CD14-positive monocyte (primary cell): Measurements from ENCODE around the gene ABCB1. TPM values are rescaled to one million over a fixed set of nuclear protein-coding genes. Genes with fewer than 3 reads are reported as not detected.

Experiments used
- DNase-seq, 3 donors: peaks; one replicate each; pipeline ENCODE4 v3.0.0-alpha.2; 2011 to 2022
- H2AFZ ChIP-seq: 2 replicates; pipeline ENCODE4 v1.6.0; 2012; ENCODE audit warnings: mild to moderate bottlenecking, low read depth, low read length, inconsistent platforms; ENCODE audit not compliant: insufficient read depth, poor library complexity, severe bottlenecking
- H3K27ac ChIP-seq, 2 donors: 1 replicate in 1 of 2; 2 replicates in 1 of 2; pipeline ENCODE4 v1.5.1; 2012 to 2013; ENCODE audit warnings: low read length in 2 of 2, control low read depth in 1 of 2, inconsistent platforms in 1 of 2, low read depth in 1 of 2, mild to moderate bottlenecking in 1 of 2
- H3K27me3 ChIP-seq, 2 donors: one replicate each; pipeline versions ENCODE4 v1.6.0 to v1.6.1; 2011 to 2013; ENCODE audit warnings: low read length in 2 of 2; ENCODE audit not compliant: control insufficient read depth in 2 of 2, insufficient read depth in 2 of 2
- H3K36me3 ChIP-seq, 2 donors: replicated peaks in 1 of 2; 1 replicate in 1 of 2; 2 replicates in 1 of 2; pipeline versions ENCODE4 v1.5.1 to v1.6.1; 2012 to 2013; ENCODE audit warnings: low read length in 2 of 2, control low read depth in 1 of 2, inconsistent platforms in 1 of 2, mild to moderate bottlenecking in 1 of 2; ENCODE audit not compliant: insufficient read depth in 2 of 2, control insufficient read depth in 1 of 2
- H3K4me1 ChIP-seq, 2 donors: 1 replicate in 1 of 2; 2 replicates in 1 of 2; pipeline versions ENCODE4 v1.5.1 to v1.6.1; 2012 to 2013; ENCODE audit warnings: low read length in 2 of 2, control low read depth in 1 of 2, inconsistent platforms in 1 of 2, mild to moderate bottlenecking in 1 of 2, moderate library complexity in 1 of 2; ENCODE audit not compliant: insufficient read depth in 2 of 2, control insufficient read depth in 1 of 2
- H3K4me2 ChIP-seq: replicated peaks from 2 replicates; pipeline ENCODE3; 2012; ENCODE audit warnings: low read length, moderate library complexity, mild to moderate bottlenecking; ENCODE audit not compliant: poor library complexity, severe bottlenecking; ENCODE audit errors: extremely low read depth
- H3K4me3 ChIP-seq, 3 experiments: fragments of 200-600 bp in 1 of 3; sonication (generic) in 1 of 3; replicated peaks in 1 of 3; 1 replicate in 2 of 3; 2 replicates in 1 of 3; pipeline ENCODE4 v1.5.1; 2011 to 2013; ENCODE audit warnings: low read length in 3 of 3, mild to moderate bottlenecking in 3 of 3, control low read depth in 2 of 3, low read depth in 2 of 3, inconsistent platforms in 1 of 3, moderate library complexity in 1 of 3
- H3K79me2 ChIP-seq: 2 replicates; pipeline ENCODE4 v1.6.0; 2012; ENCODE audit warnings: mild to moderate bottlenecking, control low read depth, inconsistent platforms, low read length, moderate library complexity; ENCODE audit not compliant: insufficient read depth
- H3K9ac ChIP-seq: 2 replicates; pipeline ENCODE4 v1.6.0; 2017; ENCODE audit warnings: low read length, mild to moderate bottlenecking; ENCODE audit not compliant: insufficient read depth, poor library complexity, severe bottlenecking
- H3K9me3 ChIP-seq, 2 donors: replicated peaks in 1 of 2; 1 replicate in 1 of 2; 2 replicates in 1 of 2; pipeline versions ENCODE4 v1.5.1 to v1.6.1; 2012 to 2013; ENCODE audit warnings: low read length in 2 of 2, control low read depth in 1 of 2; ENCODE audit not compliant: control insufficient read depth in 1 of 2, insufficient read depth in 1 of 2
- H4K20me1 ChIP-seq: 2 replicates; pipeline ENCODE4 v1.6.0; 2012; ENCODE audit warnings: mild to moderate bottlenecking, low read length, control low read depth, moderate library complexity; ENCODE audit not compliant: insufficient read depth
- H3K27ac Mint-ChIP-seq, 7 donors: one replicate each; pipeline ENCODE4 v1.8.0; 2020; ENCODE audit warnings: mild to moderate bottlenecking in 7 of 7, mixed read lengths in 7 of 7, moderate library complexity in 6 of 7, inconsistent platforms in 2 of 7
- H3K27me3 Mint-ChIP-seq, 3 donors: one replicate each; pipeline ENCODE4 v1.8.0; 2021 to 2022; ENCODE audit warnings: low read depth in 3 of 3, mild to moderate bottlenecking in 3 of 3, mixed read lengths in 3 of 3, moderate library complexity in 3 of 3, inconsistent platforms in 1 of 3
- H3K36me3 Mint-ChIP-seq, 2 donors: one replicate each; pipeline ENCODE4 v1.8.0; 2020; ENCODE audit warnings: mixed read lengths in 2 of 2, inconsistent platforms in 1 of 2, mild to moderate bottlenecking in 1 of 2
- H3K4me1 Mint-ChIP-seq: one replicate; pipeline ENCODE4 v1.8.0; 2020; ENCODE audit warnings: mild to moderate bottlenecking, mixed read lengths
- H3K4me3 Mint-ChIP-seq, 2 donors: one replicate each; pipeline ENCODE4 v1.8.0; 2020; ENCODE audit warnings: mild to moderate bottlenecking in 2 of 2, mixed read lengths in 2 of 2, moderate library complexity in 1 of 2
- H3K9me3 Mint-ChIP-seq, 7 donors: one replicate each; pipeline ENCODE4 v1.8.0; 2020 to 2022; ENCODE audit warnings: mixed read lengths in 7 of 7, mild to moderate bottlenecking in 6 of 7, moderate library complexity in 6 of 7, inconsistent platforms in 2 of 7
- WGBS: methylation state at CpG from one replicate; pipeline ENCODE4 v1.1.5; 2013; ENCODE audit warnings: missing lambda C conversion rate; ENCODE audit not compliant: insufficient coverage; 5-methylcytosine and 5-hydroxymethylcytosine counted together
- intact Hi-C, 2 donors: fragments of 100-400 bp; cut with micrococcal nuclease; formaldehyde crosslinking; loops; one replicate each; pipeline versions ENCODE4 v1.15.0 to v1.15.1; 2023
- polyA plus RNA-seq, 3 donors: library from polyadenylated mRNA; depleted of rRNA in 1 of 3; unstranded in 2 of 3; stranded (reverse) in 1 of 3; fragments of 300-500 nt in 2 of 3; fragments of >200 nt in 1 of 3; fragmentation: Illumina TruSeq in 2 of 3; gene quantifications; 1 replicate in 2 of 3; 2 replicates in 1 of 3; pipeline ENCODE4 v1.2.3, GENCODE V29; 2012 to 2021
- TF ChIP-seq, protein P1 (sequence below): fragments of 200-600 bp; IDR thresholded peaks from one replicate; pipeline ENCODE4 v1.8.0; 2022; ENCODE audit warnings: antibody characterized with exemption, mild to moderate bottlenecking

The ABCB1 gene
- polyA plus RNA-seq, 3 donors: 0.24 TPM; not detected in 2

GRCh38 chr7:87628780-87629569 lies 28.3 kb upstream of the ABCB1 start:
- Histone ChIP-seq H3K79me2 (no peaks in the 10 kb centered on the region), H4K20me1 (no peaks in the 10 kb centered on the region), H2AFZ (peak overlapping the region; percentile 79), H3K27ac (no peak overlapping the region), H3K36me3 (no peaks in the 10 kb centered on the region), H3K4me3 (peak overlapping the region; percentile 45 to 79 (median 46)), H3K9me3 (peaks cover 0 to 6% of the 10 kb centered on the region in 2 donors), H3K4me1 (peaks cover 16 to 19% of the 10 kb centered on the region in 2 donors), H3K27me3 (peaks cover 20 to 38% of the 10 kb centered on the region in 2 donors), H3K4me2 (peak overlapping the region; percentile 94), H3K9ac (peak overlapping the region; percentile 32)
- H3K36me3 Mint-ChIP-seq: peaks cover 0 to 4% of the 10 kb centered on the region in 2 donors
- peak in 2 of 3 donors; percentile 3 to 4 for DNase-seq
- peaks cover 12% of the 10 kb centered on the region for H3K4me1 Mint-ChIP-seq
- TF ChIP-seq, protein P1, sequence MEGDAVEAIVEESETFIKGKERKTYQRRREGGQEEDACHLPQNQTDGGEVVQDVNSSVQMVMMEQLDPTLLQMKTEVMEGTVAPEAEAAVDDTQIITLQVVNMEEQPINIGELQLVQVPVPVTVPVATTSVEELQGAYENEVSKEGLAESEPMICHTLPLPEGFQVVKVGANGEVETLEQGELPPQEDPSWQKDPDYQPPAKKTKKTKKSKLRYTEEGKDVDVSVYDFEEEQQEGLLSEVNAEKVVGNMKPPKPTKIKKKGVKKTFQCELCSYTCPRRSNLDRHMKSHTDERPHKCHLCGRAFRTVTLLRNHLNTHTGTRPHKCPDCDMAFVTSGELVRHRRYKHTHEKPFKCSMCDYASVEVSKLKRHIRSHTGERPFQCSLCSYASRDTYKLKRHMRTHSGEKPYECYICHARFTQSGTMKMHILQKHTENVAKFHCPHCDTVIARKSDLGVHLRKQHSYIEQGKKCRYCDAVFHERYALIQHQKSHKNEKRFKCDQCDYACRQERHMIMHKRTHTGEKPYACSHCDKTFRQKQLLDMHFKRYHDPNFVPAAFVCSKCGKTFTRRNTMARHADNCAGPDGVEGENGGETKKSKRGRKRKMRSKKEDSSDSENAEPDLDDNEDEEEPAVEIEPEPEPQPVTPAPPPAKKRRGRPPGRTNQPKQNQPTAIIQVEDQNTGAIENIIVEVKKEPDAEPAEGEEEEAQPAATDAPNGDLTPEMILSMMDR: no peak
- H3K4me3 Mint-ChIP-seq: peak overlapping the region; percentile 78 to 89
- peaks cover 0 to 9% (median 4%) of the 10 kb centered on the region in 7 donors for H3K9me3 Mint-ChIP-seq
- WGBS: under 1% methylated on average over 31 of the region's 39 CpGs
- peaks cover 23 to 44% (median 29%) of the 10 kb centered on the region in 3 donors for H3K27me3 Mint-ChIP-seq
- H3K27ac Mint-ChIP-seq: no peak overlapping the region
- intact Hi-C loops: no loop called here

DNA sequence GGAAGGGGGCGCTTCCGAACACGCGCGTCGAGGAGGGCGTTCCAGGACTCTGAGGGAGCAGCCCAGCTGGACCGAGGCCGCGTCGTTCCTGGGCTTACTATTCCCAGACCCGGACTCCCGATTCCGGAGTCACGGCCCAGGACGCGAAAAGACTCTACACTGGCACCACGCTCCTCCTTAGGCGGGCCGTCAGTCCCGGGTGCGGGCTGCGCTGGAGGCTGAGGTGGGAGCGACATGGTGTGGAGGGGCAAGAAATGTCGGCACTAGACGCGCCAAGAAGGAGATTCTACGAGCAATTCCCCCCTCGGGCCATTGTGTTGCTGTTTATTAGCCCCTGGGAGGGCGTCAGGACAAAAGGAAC lies 26.9 kb upstream of the ABCB1 start:
- H3K27me3 Mint-ChIP-seq: peaks cover 23 to 45% (median 29%) of the 10 kb centered on the region in 3 donors
- peak overlapping the region; percentile 78 to 89 for H3K4me3 Mint-ChIP-seq
- H3K9me3 Mint-ChIP-seq: peaks cover 0 to 9% (median 4%) of the 10 kb centered on the region in 7 donors
- Histone ChIP-seq H3K4me2 (peak overlapping the region; percentile 94), H2AFZ (peak overlapping the region; percentile 79), H3K9me3 (peaks cover 0 to 6% of the 10 kb centered on the region in 2 donors), H3K27me3 (peaks cover 20 to 38% of the 10 kb centered on the region in 2 donors), H3K9ac (no peak overlapping the region), H4K20me1 (no peaks in the 10 kb centered on the region), H3K4me3 (peak overlapping the region; percentile 45 to 79 (median 46)), H3K27ac (no peak overlapping the region), H3K4me1 (peaks cover 16 to 19% of the 10 kb centered on the region in 2 donors), H3K79me2 (no peaks in the 10 kb centered on the region), H3K36me3 (no peaks in the 10 kb centered on the region)
- 1% methylated on average over 16 of the region's 30 CpGs for WGBS
- intact Hi-C loops: no loop called here
- peak in 1 of 3 donors; percentile 3 for DNase-seq
- no peak overlapping the region for H3K27ac Mint-ChIP-seq
- peaks cover 0 to 4% of the 10 kb centered on the region in 2 donors for H3K36me3 Mint-ChIP-seq
- TF ChIP-seq, protein P1: no peak
- H3K4me1 Mint-ChIP-seq: peaks cover 12% of the 10 kb centered on the region
